ENCODE results near the gene ATAT1. TPM values are rescaled to one million over a fixed set of nuclear protein-coding genes. Genes with fewer than 3 reads are reported as not detected.

ATAT1 gene
- total and polyA plus RNA-seq, 2 of the 13 experiments (the other 11 are each of a cell fraction or from before 2014, with no cell fraction given), result 9.2 to 23.6 TPM

- TF ChIP-seq ZNF552 (CRISPR knock-in tag; IDR thresholded peaks at IDR 0.05; ENCODE audit: borderline replicate concordance), result no peak
- peak; percentile 30; the same call in 1 of the 2 replicates for TF ChIP-seq RFX1 (IDR thresholded peaks at IDR 0.05)
- TF ChIP-seq, protein P1, sequence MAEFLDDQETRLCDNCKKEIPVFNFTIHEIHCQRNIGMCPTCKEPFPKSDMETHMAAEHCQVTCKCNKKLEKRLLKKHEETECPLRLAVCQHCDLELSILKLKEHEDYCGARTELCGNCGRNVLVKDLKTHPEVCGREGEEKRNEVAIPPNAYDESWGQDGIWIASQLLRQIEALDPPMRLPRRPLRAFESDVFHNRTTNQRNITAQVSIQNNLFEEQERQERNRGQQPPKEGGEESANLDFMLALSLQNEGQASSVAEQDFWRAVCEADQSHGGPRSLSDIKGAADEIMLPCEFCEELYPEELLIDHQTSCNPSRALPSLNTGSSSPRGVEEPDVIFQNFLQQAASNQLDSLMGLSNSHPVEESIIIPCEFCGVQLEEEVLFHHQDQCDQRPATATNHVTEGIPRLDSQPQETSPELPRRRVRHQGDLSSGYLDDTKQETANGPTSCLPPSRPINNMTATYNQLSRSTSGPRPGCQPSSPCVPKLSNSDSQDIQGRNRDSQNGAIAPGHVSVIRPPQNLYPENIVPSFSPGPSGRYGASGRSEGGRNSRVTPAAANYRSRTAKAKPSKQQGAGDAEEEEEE (CRISPR knock-in tag; IDR thresholded peaks at IDR 0.05; ENCODE audit: borderline replicate concordance), result no peak
- TF ChIP-seq, protein P2, sequence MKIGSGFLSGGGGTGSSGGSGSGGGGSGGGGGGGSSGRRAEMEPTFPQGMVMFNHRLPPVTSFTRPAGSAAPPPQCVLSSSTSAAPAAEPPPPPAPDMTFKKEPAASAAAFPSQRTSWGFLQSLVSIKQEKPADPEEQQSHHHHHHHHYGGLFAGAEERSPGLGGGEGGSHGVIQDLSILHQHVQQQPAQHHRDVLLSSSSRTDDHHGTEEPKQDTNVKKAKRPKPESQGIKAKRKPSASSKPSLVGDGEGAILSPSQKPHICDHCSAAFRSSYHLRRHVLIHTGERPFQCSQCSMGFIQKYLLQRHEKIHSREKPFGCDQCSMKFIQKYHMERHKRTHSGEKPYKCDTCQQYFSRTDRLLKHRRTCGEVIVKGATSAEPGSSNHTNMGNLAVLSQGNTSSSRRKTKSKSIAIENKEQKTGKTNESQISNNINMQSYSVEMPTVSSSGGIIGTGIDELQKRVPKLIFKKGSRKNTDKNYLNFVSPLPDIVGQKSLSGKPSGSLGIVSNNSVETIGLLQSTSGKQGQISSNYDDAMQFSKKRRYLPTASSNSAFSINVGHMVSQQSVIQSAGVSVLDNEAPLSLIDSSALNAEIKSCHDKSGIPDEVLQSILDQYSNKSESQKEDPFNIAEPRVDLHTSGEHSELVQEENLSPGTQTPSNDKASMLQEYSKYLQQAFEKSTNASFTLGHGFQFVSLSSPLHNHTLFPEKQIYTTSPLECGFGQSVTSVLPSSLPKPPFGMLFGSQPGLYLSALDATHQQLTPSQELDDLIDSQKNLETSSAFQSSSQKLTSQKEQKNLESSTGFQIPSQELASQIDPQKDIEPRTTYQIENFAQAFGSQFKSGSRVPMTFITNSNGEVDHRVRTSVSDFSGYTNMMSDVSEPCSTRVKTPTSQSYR (CRISPR knock-in tag; IDR thresholded peaks at IDR 0.05; ENCODE audit: borderline replicate concordance), result no peak
- TF ChIP-seq NR2F1 (CRISPR knock-in tag; IDR thresholded peaks at IDR 0.05), result peak; percentile 83 to 94; a peak in 3 of 4 replicates
- peak; percentile 97; the same call in 1 of the 2 replicates for TF ChIP-seq FIP1L1 (IDR thresholded peaks at IDR 0.05; ENCODE audit: borderline replicate concordance, insufficient read depth, low read depth, low read length)
- TF ChIP-seq ERF (CRISPR knock-in tag; IDR thresholded peaks at IDR 0.05), result peak; percentile 66; the same call in 1 of the 2 replicates
- TF ChIP-seq ZNF724P (CRISPR knock-in tag; IDR thresholded peaks at IDR 0.05; ENCODE audit: borderline replicate concordance), result 0 out of 2 replicates have a peak, but pooled peaks have one; percentile 46
- TF ChIP-seq, protein P3, sequence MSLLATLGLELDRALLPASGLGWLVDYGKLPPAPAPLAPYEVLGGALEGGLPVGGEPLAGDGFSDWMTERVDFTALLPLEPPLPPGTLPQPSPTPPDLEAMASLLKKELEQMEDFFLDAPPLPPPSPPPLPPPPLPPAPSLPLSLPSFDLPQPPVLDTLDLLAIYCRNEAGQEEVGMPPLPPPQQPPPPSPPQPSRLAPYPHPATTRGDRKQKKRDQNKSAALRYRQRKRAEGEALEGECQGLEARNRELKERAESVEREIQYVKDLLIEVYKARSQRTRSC (CRISPR knock-in tag; IDR thresholded peaks at IDR 0.05; ENCODE audit: low read depth), result no peak; the same call in 1 of the 2 replicates
- peak; percentile 64; the same call in 1 of the 2 replicates for TF ChIP-seq SIN3B (IDR thresholded peaks at IDR 0.05; ENCODE audit: low read length)
- no peak for TF ChIP-seq RNF2 (conservative IDR thresholded peaks at IDR 0.05; ENCODE audit: low read depth)
- TF ChIP-seq REL (CRISPR knock-in tag; conservative IDR thresholded peaks at IDR 0.05), result no peak
- TF ChIP-seq MYPOP (CRISPR knock-in tag; IDR thresholded peaks at IDR 0.05), result peak; percentile 69; the same call in 1 of the 2 replicates
- 0 out of 2 replicates have a peak, but pooled peaks have one; percentile 37 for TF ChIP-seq MBD4 (IDR thresholded peaks at IDR 0.05; ENCODE audit: borderline replicate concordance, low read length)
- no peak for TF ChIP-seq MYNN (CRISPR knock-in tag; IDR thresholded peaks at IDR 0.05; ENCODE audit: low read depth)
- no peak for TF ChIP-seq FLYWCH1 (CRISPR knock-in tag; IDR thresholded peaks at IDR 0.05)
- no peak for TF ChIP-seq ZFP36 (IDR thresholded peaks at IDR 0.05; ENCODE audit: borderline replicate concordance, low read depth, low read length, partially characterized antibody)
- peak; percentile 95 for TF ChIP-seq ZNF670 (CRISPR knock-in tag; IDR thresholded peaks at IDR 0.05; ENCODE audit: borderline replicate concordance)
- peak; percentile 26; the same call in 1 of the 2 replicates for TF ChIP-seq ZNF317 (CRISPR knock-in tag; IDR thresholded peaks at IDR 0.05)
- TF ChIP-seq TRIM22 (IDR thresholded peaks at IDR 0.05), result no peak
- peak; percentile 59 for TF ChIP-seq ZNF792 (CRISPR knock-in tag; IDR thresholded peaks at IDR 0.05)
Measured at GRCh38 chr6:30626484-30627366, at the start of gene ATAT1 (continued).
